ENCODE measurements around the gene CTIF.

Gene CTIF

DNA sequence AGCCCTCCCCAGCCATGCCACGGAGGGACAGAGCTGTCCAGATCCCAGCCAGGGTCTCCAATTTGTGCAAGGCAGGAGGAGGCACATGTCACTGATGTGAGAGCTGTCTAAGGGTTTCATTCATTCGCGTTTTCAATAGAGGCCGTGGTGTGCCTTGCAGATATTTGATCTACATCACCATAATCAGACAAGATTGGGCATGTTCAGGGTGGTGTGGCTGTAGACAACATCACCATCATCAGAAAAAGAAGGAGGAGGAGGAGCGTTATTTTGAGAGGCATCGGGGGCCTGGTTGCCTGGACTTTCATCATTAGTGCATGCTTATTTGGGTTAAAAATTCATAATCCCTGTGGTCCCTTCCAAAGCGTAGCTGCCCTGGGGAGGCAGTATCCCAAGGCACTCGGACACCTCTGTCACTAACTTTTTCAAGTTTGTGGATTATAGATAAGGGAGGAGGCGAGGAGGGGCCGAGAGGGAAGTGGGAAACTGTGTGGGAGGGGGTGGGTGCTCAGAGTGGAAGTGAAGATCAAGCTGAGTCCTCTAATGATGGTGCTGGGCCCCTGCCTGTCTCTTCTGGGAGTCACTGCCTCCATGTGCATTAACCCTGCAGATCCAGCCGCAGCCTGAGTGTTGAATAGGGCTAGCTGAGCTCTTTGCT is 194.1 kb downstream of the CTIF start:
- no peak for DNase-seq (ENCODE audit: low read depth)

GRCh38 chr18:48733643-48734253 is 194.9 kb downstream of the CTIF start:
- DNase-seq (ENCODE audit: low read depth): no peak

- no peak for DNase-seq (ENCODE audit: low read depth)
These were observed 195.6 kb downstream of the CTIF start for GRCh38 chr18:48734460-48734859.

GRCh38 chr18:48735080-48735676 is 196.3 kb downstream of the CTIF start:
- no peak for DNase-seq (ENCODE audit: low read depth)

- no peak for DNase-seq (ENCODE audit: low read depth)
These were observed 196.9 kb downstream of the CTIF start for GRCh38 chr18:48735681-48736255.

DNA sequence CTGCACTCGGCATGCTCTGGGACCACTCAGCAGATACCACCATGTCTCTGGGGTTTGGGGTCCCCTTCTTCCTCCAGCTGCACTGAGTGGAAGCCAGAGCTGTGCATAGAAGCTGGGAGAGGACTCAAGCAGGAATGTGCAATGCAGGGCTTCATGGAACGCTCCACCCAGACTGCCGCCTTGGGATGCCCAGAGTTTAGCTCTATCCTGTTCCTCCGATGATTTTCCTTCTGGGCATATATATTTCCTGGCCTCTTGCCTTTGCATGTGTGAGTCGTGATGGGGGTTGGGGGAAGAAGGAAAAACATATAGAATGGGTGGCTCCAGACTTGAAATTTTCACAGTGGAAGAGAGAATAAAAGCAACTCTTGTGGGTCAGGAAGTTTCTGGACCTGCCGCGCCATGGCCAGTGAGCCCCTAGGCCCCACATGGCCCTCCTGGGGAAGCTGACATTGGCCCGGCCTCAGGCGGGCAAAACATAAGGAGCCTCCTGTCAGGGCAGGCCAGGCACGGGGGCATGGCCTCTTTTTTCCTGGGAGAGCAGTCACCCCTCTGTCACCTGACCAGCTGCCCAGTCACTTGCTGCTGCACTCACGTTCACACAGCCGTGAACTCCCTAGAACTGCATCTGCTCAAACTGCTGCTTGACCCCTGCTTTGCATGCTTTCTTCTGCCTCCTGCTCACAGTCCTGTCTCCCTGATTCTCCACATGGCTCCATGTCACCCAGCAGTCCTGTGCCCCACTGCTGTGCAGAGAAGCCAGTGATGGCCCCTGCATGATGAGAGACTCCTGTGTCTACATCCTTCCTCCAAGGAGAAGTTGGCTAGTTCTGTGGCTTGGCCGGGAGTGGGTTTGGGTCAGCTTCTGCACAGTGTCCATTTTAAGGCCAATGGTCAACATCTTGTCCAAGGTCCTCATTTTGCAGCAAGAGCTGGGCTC is 197.8 kb downstream of the CTIF start:
- DNase-seq (ENCODE audit: low read depth): no peak

DNA sequence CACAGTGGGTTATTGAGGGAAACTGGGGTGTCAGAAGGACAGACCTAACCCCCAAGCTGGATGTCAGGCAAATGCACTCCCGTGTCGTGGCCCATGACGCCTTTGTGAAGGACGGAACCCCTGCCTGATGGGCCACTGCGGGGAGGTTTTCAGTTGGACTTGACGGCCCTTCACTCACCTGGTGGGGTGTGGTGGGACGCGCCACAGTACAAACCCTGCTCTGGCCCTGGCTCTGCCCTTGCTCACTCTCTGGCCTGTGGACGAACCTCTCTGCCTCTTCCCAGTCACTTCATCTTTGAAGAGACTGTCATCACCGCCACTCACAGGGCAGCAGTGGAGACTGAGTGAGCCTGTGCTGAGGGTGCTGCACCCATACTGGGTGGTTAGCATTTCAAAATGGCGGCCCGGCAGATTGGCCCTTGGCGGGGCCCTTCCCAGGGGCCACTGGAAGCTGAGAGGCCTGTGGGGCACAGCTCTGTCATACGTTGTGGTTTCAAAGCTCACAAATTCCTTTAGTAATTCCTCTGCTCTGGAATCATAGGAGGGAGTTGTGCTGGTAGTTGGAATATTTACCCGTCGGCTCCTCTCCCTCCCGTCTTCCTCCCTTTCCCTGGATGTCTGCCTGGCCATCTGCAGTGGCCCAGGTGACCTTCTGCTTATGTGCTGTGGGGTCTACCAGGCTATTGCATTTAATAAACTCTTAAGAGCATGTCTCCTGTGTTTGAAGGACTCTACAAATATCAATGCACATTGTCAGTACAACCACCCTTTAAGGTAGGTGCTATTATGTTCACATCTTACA is 200.6 kb downstream of the CTIF start:
- no peak for DNase-seq (ENCODE audit: low read depth)

DNA sequence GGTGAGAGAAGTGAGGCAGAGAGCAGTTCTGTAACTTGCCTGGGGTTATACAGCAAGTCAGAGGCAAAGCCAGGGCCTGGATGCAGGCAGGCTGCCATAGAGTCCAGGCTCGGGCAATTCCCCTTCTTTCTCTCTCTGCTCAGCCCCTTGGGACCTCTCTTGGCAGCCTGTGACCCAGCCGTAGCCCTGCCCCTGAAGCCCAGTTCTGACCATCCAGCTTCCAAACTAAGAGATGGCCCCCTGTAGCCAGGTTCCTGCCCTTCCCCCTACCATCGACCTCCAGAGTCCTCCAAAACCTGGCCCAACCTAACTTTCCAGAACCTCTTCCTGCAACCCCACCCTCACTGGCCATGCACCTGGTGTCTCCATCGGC is 201.2 kb downstream of the CTIF start:
- no peak for DNase-seq (ENCODE audit: low read depth)

DNA sequence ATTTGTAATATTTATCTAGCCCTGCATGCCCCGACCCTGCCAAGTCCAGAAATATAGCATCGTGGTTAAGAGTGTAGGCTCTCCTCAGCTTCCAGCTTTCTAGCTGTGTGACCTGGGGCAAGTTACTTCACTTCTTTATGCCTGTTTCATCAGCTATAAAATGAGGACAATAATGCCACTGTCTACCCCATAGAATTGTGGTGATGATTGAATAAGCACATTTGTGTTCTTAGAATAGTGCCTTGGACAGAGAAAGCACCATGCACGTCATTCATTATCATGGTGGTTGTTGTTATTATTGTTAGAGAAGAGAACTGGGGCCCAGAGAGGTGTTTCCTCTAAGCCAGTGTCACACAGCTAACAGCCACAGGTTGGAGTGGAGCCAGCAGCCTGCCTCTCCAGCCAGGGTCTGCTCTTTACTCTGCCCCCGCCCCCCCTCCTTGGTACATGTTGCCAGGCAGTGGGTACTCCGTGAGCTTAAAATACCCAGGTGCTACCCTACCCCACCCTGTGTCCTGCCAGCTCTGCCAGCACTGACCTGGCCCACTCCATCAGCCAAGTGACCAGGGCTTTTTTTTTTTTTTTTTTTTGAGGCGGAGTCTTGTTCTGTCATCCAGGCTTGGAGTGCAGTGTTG is 202.1 kb downstream of the CTIF start:
- no peak for DNase-seq (ENCODE audit: low read depth)

GRCh38 chr18:48741866-48742265 is 203.0 kb downstream of the CTIF start:
- no peak for DNase-seq (ENCODE audit: low read depth)

DNA sequence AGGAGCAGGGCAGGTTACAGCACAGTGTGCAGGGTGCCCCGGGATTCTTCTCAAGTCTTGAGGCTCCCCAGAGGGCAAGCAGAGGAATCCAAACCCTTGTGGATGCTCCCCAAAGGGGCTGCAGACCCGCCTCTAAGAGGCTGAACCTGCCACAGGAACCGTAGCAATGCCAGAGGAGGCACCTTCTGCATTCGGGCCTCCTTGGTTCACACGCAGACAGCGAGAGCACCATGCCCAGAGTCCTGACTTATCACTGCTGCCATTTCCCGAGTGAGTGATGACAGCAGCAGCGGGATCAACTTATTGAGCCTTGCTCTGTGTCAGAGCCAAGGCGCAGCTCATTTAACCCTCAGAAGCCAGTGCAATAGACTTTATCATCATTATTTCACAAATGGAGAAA is 203.5 kb downstream of the CTIF start:
- DNase-seq (ENCODE audit: low read depth): no peak

GRCh38 chr18:48742706-48743475 is 204.1 kb downstream of the CTIF start:
- DNase-seq (ENCODE audit: low read depth): no peak

DNA sequence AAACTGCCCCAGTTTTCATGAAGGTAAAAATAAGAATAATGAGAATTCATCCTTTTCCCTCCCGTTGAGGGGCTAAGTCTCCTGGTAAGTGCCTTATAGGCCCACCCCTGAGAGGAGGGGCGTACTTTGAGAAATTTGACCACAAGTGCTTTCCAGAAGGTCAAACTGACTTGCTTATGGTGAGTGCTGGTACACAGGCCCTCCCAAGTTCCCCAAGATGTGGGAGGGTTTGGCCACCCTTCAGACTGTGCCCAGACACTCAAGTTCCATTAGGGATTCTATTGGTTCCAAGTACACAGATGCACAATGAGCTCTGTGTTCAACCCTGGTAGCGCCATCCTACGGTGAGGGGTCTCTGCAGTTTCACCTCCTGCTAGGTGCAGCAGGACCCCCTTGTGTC is 205.1 kb downstream of the CTIF start:
- no peak for DNase-seq (ENCODE audit: low read depth)

GRCh38 chr18:48745293-48745692 is 206.5 kb downstream of the CTIF start:
- no peak for DNase-seq (ENCODE audit: low read depth)

GRCh38 chr18:48749768-48750167 is 210.9 kb downstream of the CTIF start:
- DNase-seq (ENCODE audit: low read depth): no peak

DNA sequence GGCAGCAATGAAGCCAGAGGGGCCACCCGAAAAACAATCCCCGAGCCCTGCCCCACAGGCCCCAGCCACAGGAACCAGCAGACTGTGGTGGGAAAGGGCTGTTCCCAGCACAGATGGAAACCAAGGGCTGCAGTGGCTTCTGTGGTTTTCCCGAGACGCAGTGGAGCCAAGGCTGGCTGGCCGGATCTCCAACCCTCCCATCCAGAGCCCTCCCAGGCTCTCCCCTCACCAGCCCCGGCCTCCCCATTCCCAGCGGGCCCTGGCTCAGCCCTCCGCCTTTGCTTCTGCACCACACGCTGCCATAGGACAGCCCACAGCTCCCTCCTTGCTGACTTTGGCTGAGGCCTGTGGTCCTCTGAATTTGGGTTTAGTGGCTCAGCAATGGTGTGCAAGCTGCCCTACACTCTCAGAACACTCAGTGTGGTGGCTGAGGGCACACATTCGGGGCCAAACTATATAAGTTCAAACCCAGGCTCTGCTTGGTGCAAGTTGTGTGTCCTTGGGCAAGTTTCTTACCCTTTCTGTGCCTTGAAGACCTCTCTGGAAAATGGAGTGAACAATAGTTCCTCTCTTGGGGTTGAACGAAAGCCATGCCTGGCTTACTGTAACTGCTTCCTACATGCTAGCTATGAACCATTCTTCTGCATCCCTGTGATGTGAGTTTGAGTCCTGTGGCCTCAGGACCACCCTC is 211.8 kb downstream of the CTIF start:
- no peak for DNase-seq (ENCODE audit: low read depth)

DNA sequence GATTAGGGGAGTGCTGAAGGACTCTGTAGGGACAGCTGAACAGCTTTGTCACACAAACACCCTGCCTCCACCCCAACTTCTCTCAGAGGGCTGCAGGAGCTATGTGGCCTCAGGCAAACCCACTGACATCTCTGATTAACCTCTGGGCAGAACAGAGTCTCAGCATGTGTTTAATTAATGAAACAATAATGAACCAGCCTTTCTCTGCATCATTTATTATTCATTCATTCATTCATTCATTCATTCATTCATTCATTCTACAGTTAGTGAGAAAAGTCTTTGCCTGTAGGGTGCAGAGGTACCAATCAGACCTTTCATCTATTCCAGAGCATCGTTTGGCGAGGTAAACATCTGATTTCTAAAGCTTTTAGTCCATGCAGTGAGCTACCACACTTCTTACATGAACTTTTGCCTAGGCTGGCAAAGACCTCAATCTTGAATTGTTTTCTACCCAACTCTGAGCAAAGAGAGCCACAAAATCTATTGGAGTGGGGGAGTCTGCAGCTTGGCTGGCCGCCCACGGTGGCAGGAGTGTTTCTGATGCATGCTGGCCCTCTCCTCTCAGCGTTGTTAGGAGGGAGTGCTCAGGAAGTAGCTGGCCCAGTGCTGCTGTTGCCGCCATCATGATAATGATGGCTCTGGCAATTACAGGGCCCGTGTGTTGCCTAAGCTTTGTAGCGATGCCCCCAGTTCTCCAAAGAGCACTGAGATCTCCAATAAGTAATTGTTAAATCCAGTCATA is 213.1 kb downstream of the CTIF start:
- DNase-seq (ENCODE audit: low read depth): no peak

DNA sequence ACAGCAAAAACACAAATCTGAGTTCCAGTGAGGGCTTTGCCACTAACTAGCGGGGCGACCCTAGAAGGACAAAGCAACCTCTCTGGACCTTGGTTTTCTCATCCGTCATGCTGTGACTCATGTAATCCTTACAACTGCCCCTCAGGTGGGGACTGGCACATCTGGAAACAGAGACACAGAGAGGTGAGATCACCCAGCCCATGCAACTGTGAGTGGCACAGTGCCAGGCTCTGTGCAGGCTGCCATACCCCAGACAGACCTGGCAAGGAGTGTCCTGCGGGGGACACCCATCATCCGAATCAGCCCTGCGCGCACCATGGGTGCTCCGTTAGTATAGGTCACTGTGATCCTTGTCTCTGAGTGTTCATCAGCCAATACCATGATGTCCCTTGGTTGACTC is 213.6 kb downstream of the CTIF start:
- DNase-seq (ENCODE audit: low read depth): no peak

DNA sequence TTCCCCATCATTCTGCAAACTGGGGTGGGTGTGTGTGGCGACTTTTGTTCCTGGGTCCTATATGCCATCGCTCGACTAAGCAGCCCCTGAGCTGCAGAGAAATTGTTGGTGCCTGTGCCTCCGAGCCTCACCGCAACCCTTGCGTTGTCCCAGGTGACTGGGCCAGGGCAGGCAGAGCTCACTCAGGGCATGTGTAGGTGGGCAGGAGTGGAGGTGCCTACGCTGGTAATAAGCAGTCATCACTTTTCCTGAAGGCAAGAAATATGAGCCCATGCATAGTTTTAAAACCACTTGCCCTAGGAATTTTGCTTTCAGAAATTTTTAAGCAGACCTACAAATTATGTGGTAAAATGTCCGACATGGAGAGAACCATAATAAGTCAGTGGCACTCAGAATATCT is 214.1 kb downstream of the CTIF start:
- DNase-seq (ENCODE audit: low read depth): no peak
